Myometrial cell (primary cell): ENCODE data around the gene TPD52L3. TPM values are rescaled to one million over a fixed set of nuclear protein-coding genes. Genes with fewer than 3 reads are reported as not detected.

Experiments
- total RNA-seq: library from RNA; depleted of rRNA; stranded (reverse); fragments of >200 nt; gene quantifications from 2 replicates; pipeline ENCODE4 v1.2.3, GENCODE V29; 2015

The TPD52L3 gene
- total RNA-seq: not detected in 2 replicates

DNA sequence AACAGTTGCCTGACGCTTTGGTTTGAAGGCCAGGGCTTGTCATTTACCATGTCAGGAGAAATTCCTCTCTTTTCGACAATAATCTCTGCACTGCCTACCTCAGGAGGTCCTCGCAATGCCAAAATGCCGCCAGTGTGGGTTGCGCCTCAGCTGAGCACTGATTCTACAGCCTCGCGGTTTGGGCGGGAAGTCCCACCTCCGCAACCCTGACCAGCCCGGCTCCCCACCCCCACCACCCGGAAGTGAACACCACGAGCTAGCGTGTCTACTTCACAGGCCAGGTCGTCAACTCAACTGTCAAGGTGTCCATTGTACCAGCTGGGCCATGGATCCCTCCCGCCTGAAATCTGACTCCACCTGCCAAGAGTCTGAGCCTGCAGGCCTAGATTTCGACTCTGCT lies at the start of gene TPD52L3:
Gene TPD52L3 (plus strand): TSS at position 273 of the 400 bp plus-strand sequence. CDS start 221 bp downstream, outside the sequence.

Other genes starting within 250 kb of the TPD52L3 start
- gene IL33, start 112.6 kb upstream of the TPD52L3 start, total RNA-seq: 22.5 and 29.1 TPM in 2 replicates
- 24.5 and 26.2 TPM in 2 replicates for gene UHRF2, start 84.8 kb downstream of the TPD52L3 start, total RNA-seq